HUDEP-2 (cell line): ENCODE results near the gene PPP1R16B.
A peak's percentile ranks its signal among the peaks of the same experiment; 100 is the strongest.
"Not testable (repeated sequence)": the region's sequence is repeated elsewhere in the genome, so short reads cannot be mapped to it uniquely, and the experiment has no call there.

Experiments
- DNase-seq, 76 experiments: peaks; one replicate each; lab custom pipeline; 2025; ENCODE audit not compliant: unreplicated experiment in 76 of 76; lab: John Stamatoyannopoulos, UW

PPP1R16B gene

GRCh38 chr20:38957915-38958485, 152.5 kb downstream of the PPP1R16B start:
- DNase-seq = no peak

- DNase-seq = not testable (repeated sequence)
Measured at GRCh38 chr20:38960187-38960687, 154.7 kb downstream of the PPP1R16B start.

GRCh38 chr20:38961530-38962043, 156.1 kb downstream of the PPP1R16B start:
- peak in 34 of 76 experiments; percentile 7 to 63 (median 32) for DNase-seq

- peak in 75 of 76 experiments; percentile 24 to 99 (median 94) for DNase-seq
Measured at GRCh38 chr20:38962044-38962927, 156.8 kb downstream of the PPP1R16B start, which contains the start of gene DHX35. Gene DHX35 (plus strand): TSS chr20:38962344. CDS start chr20:38962368, 24 bp downstream.

GRCh38 chr20:38962928-38963401, 157.5 kb downstream of the PPP1R16B start:
- DNase-seq = peak in 3 of 76 experiments; percentile 5 to 42 (median 34)

GRCh38 chr20:38963745-38964144, 158.2 kb downstream of the PPP1R16B start:
- DNase-seq = no peak

- no peak for DNase-seq
Measured at GRCh38 chr20:38965264-38965663, 159.8 kb downstream of the PPP1R16B start.

GRCh38 chr20:38968090-38968489, 162.6 kb downstream of the PPP1R16B start:
- DNase-seq = no peak

- DNase-seq = no peak
Measured at GRCh38 chr20:38969708-38970107, 164.2 kb downstream of the PPP1R16B start.

- no peak for DNase-seq
Measured at GRCh38 chr20:38970302-38970701, 164.8 kb downstream of the PPP1R16B start.
